Stimulated activated CD4-positive, alpha-beta T cell treated with anti-CD3 and anti-CD28 coated beads, TNF-alpha, amount 100 ng/mL, for 48 hours (primary cell): ENCODE measurements around the gene PTPN9.

Experiments
- DNase-seq, 3 donors: peaks; one replicate each; pipeline ENCODE4 v3.0.0-alpha.2; 2020; ENCODE audit warnings: low read depth in 3 of 3

PTPN9 gene

DNA sequence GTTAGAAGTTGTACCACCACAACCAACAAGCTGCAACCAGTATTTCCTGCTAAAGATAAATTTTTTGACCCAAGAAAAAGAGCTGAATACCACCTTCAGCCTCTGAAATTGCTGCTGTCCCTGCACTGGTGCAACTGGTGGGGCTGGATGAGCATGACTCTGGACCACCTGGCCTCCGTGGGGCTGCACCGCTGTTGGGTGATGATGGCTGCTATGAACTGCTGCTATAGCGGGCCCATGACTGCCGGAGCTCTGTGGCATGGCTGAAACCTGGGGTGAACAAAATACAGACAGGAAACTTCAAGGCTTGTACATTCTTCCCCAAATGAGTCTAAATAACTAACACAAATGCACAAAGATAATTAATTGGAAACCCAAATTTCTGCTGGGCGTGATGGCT, 156.6 kb downstream of the PTPN9 start:
- DNase-seq = no peak

DNA sequence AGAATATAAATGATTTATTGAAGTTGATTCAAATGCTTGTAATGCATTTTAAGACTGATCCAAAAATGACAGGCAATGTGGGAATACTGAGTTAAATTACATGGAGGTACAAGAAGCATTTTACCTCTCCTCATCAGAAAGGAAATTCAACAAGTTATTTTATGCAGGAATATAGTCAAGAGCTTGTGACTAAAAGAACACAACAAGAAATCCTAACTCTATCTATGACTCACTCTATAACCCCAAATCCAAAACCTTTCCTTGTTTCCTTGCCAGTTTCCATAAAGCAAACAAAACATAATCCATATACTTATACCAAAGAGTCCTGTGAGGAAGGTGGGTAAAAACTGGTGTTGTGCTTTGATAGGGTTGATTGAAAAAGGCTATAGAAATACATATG, 158.4 kb downstream of the PTPN9 start:
- DNase-seq = no peak

DNA sequence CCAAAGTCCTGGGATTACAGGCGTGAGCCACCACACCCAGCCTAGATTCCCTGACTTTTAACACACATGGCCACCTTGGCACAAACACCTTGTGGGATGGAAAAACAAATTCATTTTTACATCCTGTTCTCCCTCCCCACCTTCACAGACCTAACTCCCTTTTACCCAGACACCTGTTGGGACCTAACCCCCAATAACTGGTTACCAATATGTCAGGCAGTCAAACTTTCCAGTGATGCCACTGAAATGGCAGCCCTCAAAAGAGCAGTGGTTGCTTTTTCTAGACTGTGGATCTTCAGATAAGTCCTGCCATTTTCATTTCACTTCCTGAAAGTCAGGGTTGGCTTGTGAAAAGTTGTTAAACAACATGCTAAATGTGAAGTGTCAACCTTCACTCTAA, 162.5 kb downstream of the PTPN9 start:
- no peak for DNase-seq
